ENCODE data around the gene ABLIM2. TPM values are rescaled to one million over a fixed set of nuclear protein-coding genes. Genes with fewer than 3 reads are reported as not detected.

ABLIM2 gene
- total and polyA plus RNA-seq, 2 experiments from 2014 or later: 1.5 to 4.3 TPM

GRCh38 chr4:8067945-8068896 is 90.4 kb downstream of the ABLIM2 start:
- peaks cover 6% of the 10 kb centered on the region for H3K36me3 ChIP-seq (ENCODE audit: insufficient read depth)
- Mint-ChIP-seq H3K9me3 (peaks cover 25% of the 10 kb centered on the region), H3K36me3 (ENCODE audit: low read depth) (peaks cover 20% of the 10 kb centered on the region), H3K4me3 (no peak overlapping the region; the same call in 2 of the 3 replicates), H3K4me1 (peaks cover 9% of the 10 kb centered on the region), H3K27me3 (ENCODE audit: insufficient read depth, low read depth, poor library complexity) (peaks cover 13% of the 10 kb centered on the region), H3K27ac (no peak overlapping the region)
- TF ChIP-seq, protein P1, sequence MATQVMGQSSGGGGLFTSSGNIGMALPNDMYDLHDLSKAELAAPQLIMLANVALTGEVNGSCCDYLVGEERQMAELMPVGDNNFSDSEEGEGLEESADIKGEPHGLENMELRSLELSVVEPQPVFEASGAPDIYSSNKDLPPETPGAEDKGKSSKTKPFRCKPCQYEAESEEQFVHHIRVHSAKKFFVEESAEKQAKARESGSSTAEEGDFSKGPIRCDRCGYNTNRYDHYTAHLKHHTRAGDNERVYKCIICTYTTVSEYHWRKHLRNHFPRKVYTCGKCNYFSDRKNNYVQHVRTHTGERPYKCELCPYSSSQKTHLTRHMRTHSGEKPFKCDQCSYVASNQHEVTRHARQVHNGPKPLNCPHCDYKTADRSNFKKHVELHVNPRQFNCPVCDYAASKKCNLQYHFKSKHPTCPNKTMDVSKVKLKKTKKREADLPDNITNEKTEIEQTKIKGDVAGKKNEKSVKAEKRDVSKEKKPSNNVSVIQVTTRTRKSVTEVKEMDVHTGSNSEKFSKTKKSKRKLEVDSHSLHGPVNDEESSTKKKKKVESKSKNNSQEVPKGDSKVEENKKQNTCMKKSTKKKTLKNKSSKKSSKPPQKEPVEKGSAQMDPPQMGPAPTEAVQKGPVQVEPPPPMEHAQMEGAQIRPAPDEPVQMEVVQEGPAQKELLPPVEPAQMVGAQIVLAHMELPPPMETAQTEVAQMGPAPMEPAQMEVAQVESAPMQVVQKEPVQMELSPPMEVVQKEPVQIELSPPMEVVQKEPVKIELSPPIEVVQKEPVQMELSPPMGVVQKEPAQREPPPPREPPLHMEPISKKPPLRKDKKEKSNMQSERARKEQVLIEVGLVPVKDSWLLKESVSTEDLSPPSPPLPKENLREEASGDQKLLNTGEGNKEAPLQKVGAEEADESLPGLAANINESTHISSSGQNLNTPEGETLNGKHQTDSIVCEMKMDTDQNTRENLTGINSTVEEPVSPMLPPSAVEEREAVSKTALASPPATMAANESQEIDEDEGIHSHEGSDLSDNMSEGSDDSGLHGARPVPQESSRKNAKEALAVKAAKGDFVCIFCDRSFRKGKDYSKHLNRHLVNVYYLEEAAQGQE (IDR thresholded peaks at IDR 0.05; ENCODE audit: unreplicated experiment): no peak
- no peaks in the 10 kb centered on the region for H3F3A ChIP-seq (replicated peaks; ENCODE audit: low read depth)
- no peaks in the 10 kb centered on the region for H4K20me1 ChIP-seq (replicated peaks; ENCODE audit: insufficient read depth)
- H3K79me2 ChIP-seq (replicated peaks; ENCODE audit: insufficient read depth): no peaks in the 10 kb centered on the region
- ATAC-seq (no peak; the same call in 2 of the 3 replicates), DNase-seq (ENCODE audit: low spot score) (no peak)
- H3K27ac ChIP-seq (ENCODE audit: low read depth): no peak overlapping the region
- no peaks in the 10 kb centered on the region for H3K9me2 ChIP-seq (ENCODE audit: insufficient read depth)
- no peak overlapping the region for H2AFZ ChIP-seq
- 0 out of 2 replicates have a peak, but pooled peaks cover 3% of the 10 kb centered on the region for H3K4me1 ChIP-seq (ENCODE audit: insufficient read depth)
- H3K27me3 ChIP-seq (ENCODE audit: insufficient read depth): no peaks in the 10 kb centered on the region
- H3K4me2 ChIP-seq: no peak overlapping the region
- H3K4me3 ChIP-seq: no peak overlapping the region

DNA sequence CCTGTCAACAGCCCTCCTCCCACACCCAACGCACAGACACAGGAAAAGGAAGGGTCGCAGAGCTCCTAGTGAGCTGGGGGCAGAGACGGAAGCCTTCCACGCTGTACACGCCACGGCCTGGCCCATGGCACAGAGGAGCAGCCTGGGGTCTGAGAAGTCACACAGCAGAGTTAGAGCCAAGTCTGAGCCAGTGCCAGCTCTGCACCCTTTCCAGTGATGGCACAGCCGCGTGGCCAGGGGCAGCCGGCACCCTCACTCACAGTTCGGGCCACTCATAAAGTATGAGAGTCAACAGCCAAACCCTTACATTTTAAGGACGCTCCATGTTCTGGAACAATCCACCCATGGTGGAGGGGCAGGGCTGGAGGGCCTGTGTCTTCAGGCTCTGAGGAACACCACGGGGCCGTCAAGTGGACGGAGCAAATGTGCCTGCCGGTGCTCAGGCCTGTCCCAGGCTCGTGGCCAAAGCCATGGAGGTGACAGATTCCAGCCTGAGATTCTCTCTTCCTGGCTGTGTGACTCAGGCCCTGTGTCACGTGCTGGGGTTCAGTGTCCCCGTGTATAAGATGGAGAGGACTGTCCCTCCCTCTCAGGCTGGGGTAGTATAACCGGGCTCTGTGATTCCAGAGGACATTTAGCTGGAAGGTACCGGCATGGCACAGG is 91.2 kb downstream of the ABLIM2 start:
- Mint-ChIP-seq H3K27me3 (ENCODE audit: insufficient read depth, low read depth, poor library complexity) (peaks cover 11% of the 10 kb centered on the region), H3K36me3 (ENCODE audit: low read depth) (peaks cover 26% of the 10 kb centered on the region), H3K9me3 (peaks cover 33% of the 10 kb centered on the region), H3K4me1 (peaks cover 1% of the 10 kb centered on the region), H3K4me3 (no peak overlapping the region), H3K27ac (no peak overlapping the region)
- H3K4me1 ChIP-seq (ENCODE audit: insufficient read depth): 0 out of 2 replicates have a peak, but pooled peaks cover 3% of the 10 kb centered on the region
- no peak overlapping the region for H2AFZ ChIP-seq
- H3K36me3 ChIP-seq (ENCODE audit: insufficient read depth): peaks cover 6% of the 10 kb centered on the region
- no peaks in the 10 kb centered on the region for H4K20me1 ChIP-seq (replicated peaks; ENCODE audit: insufficient read depth)
- no peak overlapping the region for H3K4me2 ChIP-seq
- no peak overlapping the region for H3K4me3 ChIP-seq
- H3K27me3 ChIP-seq (ENCODE audit: insufficient read depth): no peaks in the 10 kb centered on the region
- H3K27ac ChIP-seq (ENCODE audit: low read depth): no peak overlapping the region
- no peaks in the 10 kb centered on the region for H3K9me2 ChIP-seq (ENCODE audit: insufficient read depth)
- ATAC-seq: no peak
- H3K79me2 ChIP-seq (replicated peaks; ENCODE audit: insufficient read depth): no peaks in the 10 kb centered on the region
- no peaks in the 10 kb centered on the region for H3F3A ChIP-seq (replicated peaks; ENCODE audit: low read depth)
- DNase-seq (ENCODE audit: low spot score): no peak
- TF ChIP-seq, protein P1 (IDR thresholded peaks at IDR 0.05; ENCODE audit: unreplicated experiment): no peak
- TF ChIP-seq POLR2AphosphoS5 (IDR thresholded peaks at IDR 0.05; ENCODE audit: low read depth) (no peak), EZH2phosphoT487 (IDR thresholded peaks at IDR 0.05; ENCODE audit: unreplicated experiment) (no peak), ETS1 (IDR thresholded peaks at IDR 0.05) (no peak), JUNB (IDR thresholded peaks at IDR 0.05; ENCODE audit: unreplicated experiment) (no peak), NANOG (IDR thresholded peaks at IDR 0.05; ENCODE audit: borderline replicate concordance) (no peak)
